ENCODE measurements around the gene BDP1.
"Not testable (repeated sequence)": the region's sequence is repeated elsewhere in the genome, so short reads cannot be mapped to it uniquely, and the experiment has no call there.

The BDP1 gene

DNA sequence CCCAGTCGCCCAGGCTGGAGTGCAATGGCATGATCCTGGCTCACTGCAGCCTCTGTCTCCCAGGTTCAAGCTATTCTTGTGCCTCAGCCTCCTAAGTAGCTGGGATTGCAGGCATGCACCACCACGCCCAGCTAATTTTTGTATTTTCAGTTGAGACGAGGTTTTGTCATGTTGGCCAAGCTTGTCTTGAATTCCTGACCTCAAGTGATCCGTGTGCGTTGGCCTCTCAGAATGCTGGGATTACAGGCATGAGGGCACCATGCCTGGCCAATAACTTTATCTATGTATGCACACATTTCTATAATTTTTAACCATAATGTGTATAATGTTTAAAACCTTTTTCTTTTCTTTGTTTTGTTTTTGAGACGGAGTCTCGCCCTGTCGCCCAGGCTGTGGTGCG is 43.3 kb downstream of the BDP1 start:
- H3K36me3 Mint-ChIP-seq (ENCODE audit: low read depth), result peaks cover 30% of the 10 kb centered on the region
- not testable (repeated sequence) for H3K27me3 Mint-ChIP-seq (ENCODE audit: low read depth); H3K27ac Mint-ChIP-seq; H3K4me1 Mint-ChIP-seq (ENCODE audit: low read depth); H3K9me3 Mint-ChIP-seq; H3K4me3 Mint-ChIP-seq

DNA sequence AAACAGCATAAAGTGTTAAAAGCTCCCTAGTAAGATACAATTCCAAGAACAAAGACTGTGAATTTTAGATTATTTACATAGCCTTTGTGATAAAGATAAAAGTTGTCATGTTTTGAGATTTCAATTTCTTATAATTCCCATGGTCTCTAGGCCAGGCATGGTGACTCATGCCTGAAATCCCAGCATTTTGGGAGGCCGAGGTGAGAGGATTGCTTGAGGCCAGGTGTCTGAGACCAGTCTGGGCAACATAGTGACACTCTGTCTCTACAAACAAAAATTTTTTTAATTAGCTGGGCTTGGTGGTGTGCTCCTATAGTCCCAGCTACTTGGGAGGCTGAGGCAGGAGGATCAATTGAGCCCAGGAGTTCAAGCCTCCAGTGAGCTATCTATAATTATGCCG is 48.1 kb downstream of the BDP1 start:
- H3K27ac Mint-ChIP-seq, result no peak overlapping the region
- no peaks in the 10 kb centered on the region for H3K27me3 Mint-ChIP-seq (ENCODE audit: low read depth)
- no peak overlapping the region for H3K4me3 Mint-ChIP-seq
- H3K4me1 Mint-ChIP-seq (ENCODE audit: low read depth), result peaks cover 1% of the 10 kb centered on the region
- H3K36me3 Mint-ChIP-seq (ENCODE audit: low read depth), result peaks cover 42% of the 10 kb centered on the region
- no peaks in the 10 kb centered on the region for H3K9me3 Mint-ChIP-seq

DNA sequence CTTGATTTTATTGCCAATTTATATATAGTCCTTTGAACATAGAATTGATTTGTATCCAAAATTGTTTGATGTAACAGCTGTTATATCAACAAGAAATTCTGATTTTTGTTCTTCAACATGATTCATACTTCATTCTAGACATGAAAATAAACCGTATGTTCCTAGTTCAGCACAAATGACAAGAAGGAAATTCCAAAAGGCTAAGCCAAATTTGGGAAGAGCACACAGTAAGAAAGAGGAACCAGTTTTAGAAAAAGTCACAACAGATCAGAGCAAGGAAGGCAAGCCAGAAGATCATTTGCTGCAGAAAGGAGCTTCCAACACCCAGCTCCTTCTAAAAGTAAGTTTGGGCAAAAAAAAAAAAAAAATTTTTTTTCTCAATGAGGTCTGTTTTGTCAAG is 66.7 kb downstream of the BDP1 start:
- H3K36me3 Mint-ChIP-seq (ENCODE audit: low read depth), result peaks cover 39% of the 10 kb centered on the region
- H3K9me3 Mint-ChIP-seq, result no peaks in the 10 kb centered on the region
- no peaks in the 10 kb centered on the region for H3K27me3 Mint-ChIP-seq (ENCODE audit: low read depth)
- no peak overlapping the region for H3K27ac Mint-ChIP-seq
- no peak overlapping the region for H3K4me3 Mint-ChIP-seq
- H3K4me1 Mint-ChIP-seq (ENCODE audit: low read depth), result no peaks in the 10 kb centered on the region

DNA sequence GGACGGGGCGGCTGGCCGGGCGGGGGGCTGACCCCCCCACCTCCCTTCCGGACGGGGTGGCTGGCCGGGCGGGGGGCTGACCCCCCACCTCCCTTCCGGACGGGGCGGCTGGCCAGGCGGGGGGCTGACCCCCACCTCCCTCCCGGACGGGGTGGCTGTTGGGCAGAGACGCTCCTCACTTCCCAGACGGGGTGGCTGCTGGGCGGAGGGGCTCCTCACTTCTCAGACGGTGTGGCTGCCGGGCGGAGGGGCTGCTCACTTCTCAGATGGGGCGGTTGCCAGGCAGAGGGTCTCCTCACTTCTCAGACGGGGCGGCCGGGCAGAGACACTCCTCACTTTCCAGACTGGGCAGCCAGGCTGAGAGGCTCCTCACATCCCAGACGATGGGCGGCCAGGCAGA is 70.2 kb downstream of the BDP1 start:
- not testable (repeated sequence) for H3K9me3 Mint-ChIP-seq; H3K4me3 Mint-ChIP-seq; H3K27me3 Mint-ChIP-seq (ENCODE audit: low read depth); H3K27ac Mint-ChIP-seq; H3K4me1 Mint-ChIP-seq (ENCODE audit: low read depth)
- peaks cover 30% of the 10 kb centered on the region for H3K36me3 Mint-ChIP-seq (ENCODE audit: low read depth)

DNA sequence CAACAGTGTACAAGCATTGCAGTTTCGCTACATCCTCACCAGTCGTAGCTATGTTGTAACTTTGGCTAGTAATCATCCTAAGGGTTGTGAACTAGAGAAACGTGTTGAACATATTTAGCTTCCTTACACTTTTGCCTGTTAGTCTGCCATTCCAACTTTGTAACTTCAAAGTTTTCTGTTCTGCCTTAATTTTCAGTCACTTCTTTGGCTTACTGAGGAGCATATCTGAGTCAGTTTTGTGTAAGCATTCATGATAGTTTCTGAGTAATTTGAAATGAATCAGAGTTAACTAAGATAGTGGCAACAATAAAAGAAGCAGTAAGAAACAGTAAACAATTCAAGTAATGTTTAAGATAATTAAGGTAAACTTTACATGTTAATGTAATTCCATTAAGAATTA is 72.8 kb downstream of the BDP1 start:
- H3K4me1 Mint-ChIP-seq (ENCODE audit: low read depth), result peaks cover 4% of the 10 kb centered on the region
- H3K27ac Mint-ChIP-seq, result no peak overlapping the region
- no peaks in the 10 kb centered on the region for H3K9me3 Mint-ChIP-seq
- no peaks in the 10 kb centered on the region for H3K27me3 Mint-ChIP-seq (ENCODE audit: low read depth)
- no peak overlapping the region for H3K4me3 Mint-ChIP-seq
- H3K36me3 Mint-ChIP-seq (ENCODE audit: low read depth), result peaks cover 27% of the 10 kb centered on the region

DNA sequence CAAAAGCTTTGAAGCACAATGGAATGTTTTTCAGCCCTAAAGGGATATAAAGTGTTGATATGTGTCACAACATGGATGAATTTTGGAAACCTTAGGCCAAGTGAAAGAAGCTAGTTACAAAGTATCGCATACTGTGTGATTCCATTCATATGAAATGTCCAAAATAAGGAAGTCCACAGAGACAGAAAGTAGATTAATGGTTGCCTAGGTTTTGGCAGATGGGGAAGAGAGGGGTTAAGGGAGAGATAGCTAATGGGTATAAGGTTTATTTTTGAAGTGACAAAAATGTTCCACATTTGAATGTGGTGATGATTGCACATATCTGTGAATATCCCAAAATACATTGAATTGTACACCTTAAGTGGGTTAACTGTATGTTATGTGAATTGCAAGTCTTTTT is 74.2 kb downstream of the BDP1 start:
- Mint-ChIP-seq H3K9me3 (no peaks in the 10 kb centered on the region), H3K4me1 (ENCODE audit: low read depth) (peaks cover 11% of the 10 kb centered on the region), H3K27me3 (ENCODE audit: low read depth) (no peaks in the 10 kb centered on the region), H3K36me3 (ENCODE audit: low read depth) (peaks cover 26% of the 10 kb centered on the region), H3K27ac (no peak overlapping the region), H3K4me3 (no peak overlapping the region)

DNA sequence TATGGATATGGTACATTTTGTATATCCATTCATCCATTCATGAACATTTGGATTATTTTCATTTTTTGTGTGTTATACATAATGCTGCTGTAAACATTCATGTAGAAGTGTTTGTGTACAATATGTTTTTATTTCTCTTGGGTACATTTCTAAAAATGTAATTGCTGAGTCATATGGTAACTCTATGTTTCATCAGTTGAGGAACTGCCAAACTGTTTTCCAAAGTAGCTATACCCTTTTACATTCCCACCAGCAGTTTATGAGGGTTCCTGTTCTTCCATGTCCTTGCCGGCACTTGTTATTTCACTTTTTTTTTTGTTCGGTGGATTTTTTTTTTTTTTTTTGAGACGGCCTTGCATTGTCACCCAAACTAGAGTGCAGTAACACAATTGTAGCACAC is 77.7 kb downstream of the BDP1 start:
- Mint-ChIP-seq H3K27ac (peak overlapping the region; percentile 17), H3K27me3 (ENCODE audit: low read depth) (no peaks in the 10 kb centered on the region), H3K36me3 (ENCODE audit: low read depth) (peaks cover 36% of the 10 kb centered on the region), H3K4me3 (no peak overlapping the region), H3K4me1 (ENCODE audit: low read depth) (peaks cover 15% of the 10 kb centered on the region), H3K9me3 (no peaks in the 10 kb centered on the region)

DNA sequence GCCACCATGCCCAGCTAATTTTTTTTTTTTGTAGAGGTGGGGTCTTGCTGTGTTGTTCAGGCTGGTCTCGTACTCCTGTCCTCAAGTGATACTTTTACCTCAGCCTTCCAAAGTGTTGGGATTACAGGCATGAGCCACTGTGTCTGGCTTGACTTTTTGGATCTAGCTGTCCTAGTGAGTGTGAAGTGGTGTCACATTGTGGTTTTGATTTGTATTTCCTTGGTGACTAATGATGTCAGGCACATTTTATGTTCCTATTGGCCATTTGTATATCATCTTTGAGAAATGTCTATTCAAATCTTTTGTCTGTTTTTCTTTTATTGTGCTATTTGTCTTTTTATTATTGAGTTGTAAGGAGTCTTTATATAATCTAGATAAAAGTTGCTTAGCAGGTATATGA is 78.2 kb downstream of the BDP1 start:
- peaks cover 38% of the 10 kb centered on the region for H3K36me3 Mint-ChIP-seq (ENCODE audit: low read depth)
- no peak overlapping the region for H3K27ac Mint-ChIP-seq
- H3K4me3 Mint-ChIP-seq, result no peak overlapping the region
- no peaks in the 10 kb centered on the region for H3K9me3 Mint-ChIP-seq
- H3K4me1 Mint-ChIP-seq (ENCODE audit: low read depth), result peaks cover 15% of the 10 kb centered on the region
- H3K27me3 Mint-ChIP-seq (ENCODE audit: low read depth), result no peaks in the 10 kb centered on the region

DNA sequence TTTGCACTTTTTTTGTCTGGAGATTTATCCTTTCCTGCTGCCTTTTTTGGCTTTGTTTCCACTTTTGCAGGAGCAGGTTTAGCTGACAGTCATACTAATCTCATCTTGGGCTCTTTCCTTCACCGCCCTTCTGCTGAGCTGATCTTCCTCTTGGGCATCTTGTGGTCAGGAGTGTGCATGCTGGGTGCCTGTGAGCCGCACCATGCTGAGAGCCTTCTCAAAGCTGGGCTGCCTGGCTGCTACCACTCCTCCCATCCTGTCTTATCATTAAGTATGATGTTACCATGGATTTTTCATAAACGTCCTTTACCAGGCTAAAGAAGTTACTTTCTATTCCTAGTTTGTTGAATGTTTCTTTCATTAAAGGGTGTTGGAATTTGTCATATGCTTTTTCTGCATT is 82.2 kb downstream of the BDP1 start:
- peaks cover 15% of the 10 kb centered on the region for H3K4me1 Mint-ChIP-seq (ENCODE audit: low read depth)
- H3K36me3 Mint-ChIP-seq (ENCODE audit: low read depth), result peaks cover 44% of the 10 kb centered on the region
- no peaks in the 10 kb centered on the region for H3K9me3 Mint-ChIP-seq
- no peak overlapping the region for H3K4me3 Mint-ChIP-seq
- no peaks in the 10 kb centered on the region for H3K27me3 Mint-ChIP-seq (ENCODE audit: low read depth)
- H3K27ac Mint-ChIP-seq, result no peak overlapping the region

DNA sequence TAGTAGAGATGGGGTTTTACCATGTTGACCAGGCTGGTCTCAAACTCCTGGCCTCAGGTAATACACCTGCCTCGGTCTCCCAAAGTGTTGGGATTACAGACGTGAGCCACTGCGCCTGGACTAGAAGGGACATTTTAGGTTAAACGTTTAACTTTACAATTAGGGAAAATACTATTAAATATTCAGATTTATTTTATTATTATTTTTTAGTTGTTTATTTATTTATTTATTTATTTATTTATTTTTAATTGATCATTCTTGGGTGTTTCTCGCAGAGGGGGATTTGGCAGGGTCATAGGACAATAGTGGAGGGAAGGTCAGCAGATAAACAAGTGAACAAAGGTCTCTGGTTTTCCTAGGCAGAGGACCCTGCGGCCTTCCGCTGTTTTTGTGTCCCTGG is 95.4 kb downstream of the BDP1 start:
- H3K4me1 Mint-ChIP-seq (ENCODE audit: low read depth); H3K27me3 Mint-ChIP-seq (ENCODE audit: low read depth); H3K9me3 Mint-ChIP-seq; H3K4me3 Mint-ChIP-seq; H3K27ac Mint-ChIP-seq: not testable (repeated sequence)
- peaks cover 35% of the 10 kb centered on the region for H3K36me3 Mint-ChIP-seq (ENCODE audit: low read depth)

DNA sequence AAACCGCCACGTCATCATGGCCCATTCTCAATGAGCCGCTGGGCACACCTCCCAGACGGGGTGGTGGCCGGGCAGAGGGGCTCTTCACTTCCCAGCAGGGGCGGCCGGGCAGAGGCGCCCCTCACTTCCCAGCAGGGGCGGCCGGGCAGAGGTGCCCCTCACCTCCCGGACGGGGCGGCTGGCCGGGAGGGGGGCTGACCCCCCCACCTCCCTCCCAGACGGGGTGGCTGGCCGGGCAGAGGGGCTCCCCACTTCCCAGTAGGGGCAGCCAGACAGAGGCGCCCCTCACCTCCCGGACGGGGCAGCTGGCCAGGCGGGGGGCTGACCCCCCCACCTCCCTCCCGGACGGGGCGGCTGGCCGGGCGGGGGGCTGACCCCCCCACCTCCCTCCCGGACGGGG is 96.1 kb downstream of the BDP1 start:
- H3K27ac Mint-ChIP-seq; H3K4me3 Mint-ChIP-seq; H3K4me1 Mint-ChIP-seq (ENCODE audit: low read depth); H3K27me3 Mint-ChIP-seq (ENCODE audit: low read depth); H3K9me3 Mint-ChIP-seq: not testable (repeated sequence)
- H3K36me3 Mint-ChIP-seq (ENCODE audit: low read depth), result peaks cover 39% of the 10 kb centered on the region

DNA sequence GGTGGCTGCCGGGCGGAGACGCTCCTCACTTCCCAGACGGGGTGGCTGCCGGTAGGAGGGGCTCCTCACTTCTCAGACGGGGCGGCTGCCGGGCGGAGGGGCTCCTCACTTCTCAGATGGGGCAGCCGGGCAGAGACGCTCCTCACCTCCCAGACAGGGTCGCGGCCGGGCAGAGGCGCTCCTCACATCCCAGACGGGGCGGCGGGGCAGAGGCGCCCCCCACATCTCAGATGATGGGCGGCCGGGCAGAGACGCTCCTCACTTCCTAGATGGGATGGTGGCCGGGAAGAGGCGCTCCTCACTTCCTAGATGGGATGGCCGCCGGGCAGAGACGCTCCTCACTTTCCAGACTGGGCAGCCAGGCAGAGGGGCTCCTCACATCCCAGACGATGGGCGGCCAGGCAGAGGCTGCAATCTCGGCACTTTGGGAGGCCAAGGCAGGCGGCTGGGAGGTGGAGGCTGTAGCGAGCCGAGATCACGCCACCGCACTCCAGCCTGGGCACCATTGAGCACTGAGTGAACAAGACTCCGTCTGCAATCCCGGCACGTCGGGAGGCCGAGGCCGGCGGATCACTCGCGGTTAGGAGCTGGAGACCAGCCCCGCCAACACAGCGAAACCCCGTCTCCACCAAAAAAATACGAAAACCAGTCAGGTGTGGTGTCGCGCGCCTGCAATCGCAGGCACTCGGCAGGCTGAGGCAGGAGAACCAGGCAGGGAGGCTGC is 96.7 kb downstream of the BDP1 start:
- H3K9me3 Mint-ChIP-seq; H3K27me3 Mint-ChIP-seq (ENCODE audit: low read depth); H3K4me3 Mint-ChIP-seq; H3K4me1 Mint-ChIP-seq (ENCODE audit: low read depth); H3K27ac Mint-ChIP-seq: not testable (repeated sequence)
- peaks cover 38% of the 10 kb centered on the region for H3K36me3 Mint-ChIP-seq (ENCODE audit: low read depth)

DNA sequence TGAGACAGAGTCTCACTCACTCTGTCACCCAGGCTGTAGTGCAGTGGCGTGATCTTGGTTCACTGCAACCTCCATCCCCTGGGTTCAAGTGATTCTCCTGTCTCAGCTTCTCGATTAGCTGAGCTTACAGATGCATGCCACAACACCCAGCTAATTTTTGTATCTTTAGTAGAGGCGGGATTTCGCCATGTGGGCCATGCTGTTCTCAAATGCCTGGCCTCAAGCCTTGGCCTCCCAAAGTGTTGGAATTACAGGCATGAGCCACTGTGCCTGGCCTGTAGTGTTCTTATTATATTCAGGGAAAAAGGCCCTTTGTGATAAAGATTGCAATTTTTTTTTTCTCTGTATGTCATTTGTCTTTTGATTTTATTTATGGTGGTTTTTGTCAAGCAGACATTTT is 107.7 kb downstream of the BDP1 start:
- peaks cover 15% of the 10 kb centered on the region for H3K36me3 Mint-ChIP-seq (ENCODE audit: low read depth)
- H3K27me3 Mint-ChIP-seq (ENCODE audit: low read depth), result no peaks in the 10 kb centered on the region
- no peaks in the 10 kb centered on the region for H3K9me3 Mint-ChIP-seq
- H3K27ac Mint-ChIP-seq, result no peak overlapping the region
- no peak overlapping the region for H3K4me3 Mint-ChIP-seq
- H3K4me1 Mint-ChIP-seq (ENCODE audit: low read depth), result no peaks in the 10 kb centered on the region

DNA sequence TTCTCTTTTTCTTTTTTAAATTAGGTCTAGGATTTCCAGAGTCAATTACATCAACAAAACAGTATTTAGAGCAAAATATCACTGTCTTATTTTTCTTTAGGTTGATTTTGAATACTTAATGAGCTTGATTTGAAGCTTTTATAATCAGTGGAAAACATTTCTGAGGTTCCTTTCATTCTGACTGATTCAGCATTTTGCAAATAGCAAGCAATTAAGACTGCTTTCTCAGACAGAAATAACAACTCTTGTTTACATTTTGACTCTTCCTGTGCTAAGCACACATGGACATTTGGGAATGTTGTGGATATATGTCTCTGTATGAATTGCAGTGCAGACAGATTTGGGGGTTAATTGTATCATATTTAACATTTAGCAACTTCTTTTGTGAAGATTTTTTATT is 109.4 kb downstream of the BDP1 start:
- no peak overlapping the region for H3K27ac Mint-ChIP-seq
- no peaks in the 10 kb centered on the region for H3K27me3 Mint-ChIP-seq (ENCODE audit: low read depth)
- no peaks in the 10 kb centered on the region for H3K9me3 Mint-ChIP-seq
- no peak overlapping the region for H3K4me3 Mint-ChIP-seq
- no peaks in the 10 kb centered on the region for H3K4me1 Mint-ChIP-seq (ENCODE audit: low read depth)
- peaks cover 16% of the 10 kb centered on the region for H3K36me3 Mint-ChIP-seq (ENCODE audit: low read depth)

DNA sequence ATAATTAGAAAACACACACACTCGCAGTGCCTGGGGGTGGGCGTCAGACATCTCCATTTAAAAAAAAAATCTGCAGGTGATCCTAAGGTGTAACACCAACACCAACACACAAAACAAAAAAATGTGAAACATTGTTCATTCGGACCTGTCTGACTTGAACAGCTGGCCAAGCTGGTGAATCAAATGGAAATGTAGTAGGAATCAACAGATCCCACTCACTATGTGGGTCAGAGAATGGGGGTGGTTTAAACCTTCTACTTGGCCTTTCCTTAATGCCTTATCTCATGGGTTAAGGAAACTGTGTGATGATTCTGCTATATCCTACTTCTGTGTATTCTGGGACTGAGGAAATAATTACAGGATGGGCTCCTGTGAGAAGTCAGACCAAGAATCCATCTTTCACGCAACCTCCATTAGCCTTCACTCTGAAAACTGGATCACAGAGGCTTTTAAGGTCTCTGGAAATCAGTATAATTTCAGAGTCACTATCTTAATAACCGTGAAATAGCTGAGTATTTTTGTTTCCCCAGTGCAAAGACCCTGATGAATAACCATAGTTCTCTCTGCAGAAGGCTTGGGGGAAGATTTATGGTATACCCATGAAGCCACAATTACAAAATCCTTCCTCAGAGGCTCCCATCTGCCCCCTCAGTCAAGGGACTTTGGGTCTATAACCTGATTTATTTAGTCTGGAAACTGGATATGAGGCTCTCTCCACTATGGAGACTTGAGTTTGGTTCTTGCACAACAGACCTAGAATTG is 114.5 kb downstream of the BDP1 start:
- H3K36me3 Mint-ChIP-seq (ENCODE audit: low read depth), result peaks cover 9% of the 10 kb centered on the region
- no peaks in the 10 kb centered on the region for H3K27me3 Mint-ChIP-seq (ENCODE audit: low read depth)
- no peak overlapping the region for H3K4me3 Mint-ChIP-seq
- H3K4me1 Mint-ChIP-seq (ENCODE audit: low read depth), result no peaks in the 10 kb centered on the region
- H3K9me3 Mint-ChIP-seq, result no peaks in the 10 kb centered on the region
- H3K27ac Mint-ChIP-seq, result no peak overlapping the region

All from T-helper 1 cell treated with Interleukin-12 subunit alpha and Interleukin-12 subunit beta and Interleukin-4 antibody, amounts not matched to agents 30 μg/mL and 1 μg/mL, for 36 hours (primary cell).